GM12892 (cell line): ENCODE data around the gene AMY1A. TPM values are rescaled to one million over a fixed set of nuclear protein-coding genes. Genes with fewer than 3 reads are reported as not detected.
"Not testable (repeated sequence)": the region's sequence is repeated elsewhere in the genome, so short reads cannot be mapped to it uniquely, and the experiment has no call there.

Experiments
- DNase-seq: peaks from one replicate; pipeline ENCODE4 v3.0.0; 2011; ENCODE audit not compliant: insufficient read length
- FAIRE-seq: peaks from 2 replicates; lab custom pipeline; 2011; peaks lifted over from hg19 to GRCh38; lab: Jason Lieb, UNC
- POLR2A ChIP-seq: IDR thresholded peaks from 2 replicates; pipeline ENCODE4 v1.6.1; 2011; ENCODE audit warnings: low read depth, low read length, control low read depth
- POLR2AphosphoS5 ChIP-seq: IDR thresholded peaks from 2 replicates; pipeline ENCODE4 v1.6.1; 2011; ENCODE audit warnings: low read depth, low read length, control low read depth
- TAF1 ChIP-seq: IDR thresholded peaks from 2 replicates; pipeline ENCODE4 v1.6.1; 2011; ENCODE audit warnings: low read depth, mild to moderate bottlenecking, control low read depth, low read length, borderline replicate concordance
- polyA plus RNA-seq: library from polyadenylated mRNA; unstranded; fragments of >200 nt; gene quantifications from one replicate; pipeline ENCODE4 v1.2.1, GENCODE V29; 2012; ENCODE audit warnings: missing spikeins, inconsistent platforms; ENCODE audit not compliant: missing spikeins

AMY1A gene
- not detected for polyA plus RNA-seq

DNA sequence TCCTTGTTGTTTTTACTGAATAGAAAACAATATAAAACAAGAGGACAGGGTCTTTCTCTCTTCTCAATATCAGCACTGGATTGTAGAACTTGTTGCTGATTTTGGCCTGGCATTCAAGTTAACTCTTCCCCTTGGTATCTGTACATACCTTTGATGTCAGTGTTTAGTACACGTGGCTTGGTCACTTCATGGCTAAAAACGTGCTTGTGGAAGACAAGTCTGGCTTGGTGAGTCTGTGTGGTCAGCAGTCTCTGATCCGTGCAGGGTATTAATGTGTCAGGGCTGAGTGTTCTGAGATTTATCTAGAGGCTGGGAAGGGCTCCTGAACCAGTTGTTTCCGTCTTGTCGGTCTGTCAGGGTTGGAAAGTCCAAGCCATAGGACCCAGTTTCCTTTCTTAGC, at the start of gene AMY1A:
AMY1A (plus strand) TSS at position 301 of the 400 bp plus-strand sequence. CDS start 571 bp downstream, outside the sequence.
- not testable (repeated sequence) for DNase-seq, FAIRE-seq

DNA sequence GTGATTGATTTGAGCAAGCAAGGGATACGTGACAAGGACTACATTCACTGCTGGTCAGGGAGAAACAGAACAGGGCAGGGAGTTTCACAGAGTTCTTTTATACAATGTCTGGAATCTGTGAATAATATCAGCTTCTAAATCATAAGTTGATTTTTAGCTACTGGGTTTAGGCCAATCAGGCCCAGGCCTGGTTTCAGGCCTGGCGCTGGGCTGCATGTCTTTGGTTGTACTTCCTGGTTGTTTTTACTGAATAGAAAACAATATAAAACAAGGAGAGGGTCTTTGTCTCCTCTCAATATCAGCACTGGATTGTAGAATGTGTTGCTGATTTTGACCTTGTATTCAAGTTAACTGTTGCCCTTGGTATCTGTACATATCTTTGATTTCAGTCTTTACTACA, 39.2 kb upstream of the AMY1A start:
- no peak for FAIRE-seq
- no peak for DNase-seq
- no peak for TF ChIP-seq POLR2A
- no peak for TF ChIP-seq TAF1
- no peak for TF ChIP-seq POLR2AphosphoS5

DNA sequence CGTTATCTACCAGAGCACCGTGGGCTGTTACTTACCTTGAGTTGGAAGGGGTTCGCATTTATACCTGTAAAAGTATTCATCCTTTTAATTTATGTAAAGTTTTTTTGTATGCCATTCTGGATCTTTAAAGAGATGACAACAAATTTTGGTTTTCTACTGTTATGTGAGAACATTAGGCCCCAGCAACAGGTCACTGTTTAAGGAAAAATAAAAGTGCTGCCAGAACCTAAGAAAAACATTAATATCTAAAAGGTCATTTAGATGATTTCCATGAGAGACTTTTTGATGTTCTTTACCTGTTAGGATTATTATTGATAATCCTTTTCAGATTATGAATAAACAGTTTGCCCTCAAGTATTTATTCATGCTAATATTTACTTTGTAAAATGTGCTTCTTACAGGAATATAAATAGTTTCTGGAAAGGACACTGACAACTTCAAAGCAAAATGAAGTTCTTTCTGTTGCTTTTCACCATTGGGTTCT, 38.5 kb upstream of the AMY1A start, which contains the start of gene AMY2A:
AMY2A (plus strand) TSS at position 434 of the 484 bp plus-strand sequence; CDS start at position 448, 14 bp downstream.
- FAIRE-seq, result not testable (repeated sequence)

DNA sequence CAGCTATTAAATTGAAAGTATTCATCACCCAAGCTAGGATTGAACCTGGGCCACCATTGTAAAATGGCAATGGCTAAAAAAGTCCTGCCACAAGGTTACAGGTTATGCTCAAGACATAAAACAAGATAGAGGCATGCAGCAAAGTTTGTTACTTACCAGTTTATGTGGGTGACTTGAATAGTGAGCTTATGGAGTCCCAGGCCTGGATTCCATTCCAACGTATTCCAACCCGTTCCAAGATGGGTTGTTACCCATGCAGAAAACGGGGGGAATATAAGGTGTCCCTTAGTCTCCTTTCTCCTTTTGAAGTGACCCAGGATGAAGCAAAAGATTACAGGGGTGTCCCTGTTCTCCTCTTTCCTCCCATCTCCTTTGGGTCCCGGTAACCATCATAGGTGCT, 28.1 kb upstream of the AMY1A start:
- not testable (repeated sequence) for DNase-seq, FAIRE-seq

More for the DNA sequence above, 38.5 kb upstream of the AMY1A start, which contains the start of gene AMY2A:
- not testable (repeated sequence) for DNase-seq

DNA sequence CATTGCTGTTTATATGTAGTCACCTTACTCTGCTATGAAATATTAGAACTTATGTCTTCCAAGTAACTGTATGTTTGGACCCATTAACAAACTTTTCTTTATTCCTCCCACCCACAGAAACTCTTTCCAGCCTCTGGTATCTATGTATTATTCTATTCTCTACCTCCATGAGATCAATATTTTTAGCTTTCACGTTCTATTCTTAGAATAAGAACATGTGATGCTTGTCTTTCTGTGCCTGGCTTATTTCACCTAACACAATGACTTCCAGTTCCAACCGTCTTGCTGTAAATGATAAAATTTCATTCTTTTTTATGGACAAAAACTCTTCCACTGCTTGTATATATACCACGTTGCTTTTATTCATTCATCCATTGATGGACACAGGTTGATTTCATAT, 14.4 kb upstream of the AMY1A start:
- FAIRE-seq, DNase-seq: not testable (repeated sequence)

DNA sequence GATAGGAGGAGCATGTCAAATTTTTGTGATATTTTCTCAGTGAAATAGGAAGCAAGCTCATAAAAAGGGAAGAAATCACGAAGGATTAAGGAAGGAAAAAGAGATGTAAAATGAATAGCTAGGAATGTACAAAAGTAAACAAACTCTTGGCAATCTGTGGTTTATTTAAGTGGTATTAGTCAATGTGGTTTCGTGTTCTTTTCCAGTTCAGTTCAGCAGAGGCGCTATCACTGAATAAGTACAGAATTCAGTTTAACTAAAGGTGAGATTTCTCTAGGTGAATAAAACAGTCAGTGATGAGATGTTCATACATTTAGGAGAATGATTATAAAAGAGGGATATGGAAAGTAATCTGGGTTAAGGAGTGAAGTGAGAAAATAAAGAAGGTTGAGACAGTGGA, 11.7 kb upstream of the AMY1A start:
- FAIRE-seq, DNase-seq: not testable (repeated sequence)

DNA sequence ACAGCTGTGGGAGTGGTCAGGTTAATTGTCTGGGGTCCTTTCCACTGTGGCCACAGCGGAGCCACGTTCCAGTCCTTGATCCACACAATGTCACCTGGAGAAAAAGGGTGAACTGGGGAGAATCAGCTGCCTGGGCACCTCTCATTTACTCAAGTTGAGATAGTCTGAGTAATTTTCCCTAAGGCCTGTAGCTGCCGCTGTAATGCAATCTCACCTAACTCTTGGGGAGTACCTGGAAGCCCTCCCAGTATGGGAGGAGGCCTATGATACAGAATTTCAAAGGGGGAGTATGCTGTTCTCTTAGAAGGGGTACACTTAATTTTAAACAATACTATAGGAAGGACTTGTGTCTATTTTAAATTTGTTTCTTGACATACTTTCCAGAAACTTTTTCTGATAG, 5.3 kb upstream of the AMY1A start:
- not testable (repeated sequence) for DNase-seq, FAIRE-seq

DNA sequence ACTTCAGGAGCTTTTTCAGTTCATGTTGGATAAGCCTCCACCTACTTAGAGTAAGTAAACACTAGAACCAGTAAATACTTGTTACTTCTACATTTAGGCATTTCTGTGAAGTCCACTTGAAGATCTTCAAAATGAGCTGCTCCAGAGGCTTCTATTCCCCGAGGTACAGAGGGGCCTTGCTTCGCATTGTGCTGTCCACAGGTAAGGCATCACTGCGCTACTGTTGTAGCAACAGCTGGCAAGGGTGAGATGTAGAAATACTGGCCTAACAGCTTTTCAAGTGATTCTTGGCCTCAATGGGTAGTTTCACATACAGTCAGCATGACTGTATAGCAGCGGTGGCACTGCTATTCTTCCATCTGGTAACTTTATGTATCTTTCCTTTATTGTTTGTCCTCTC, 4.7 kb upstream of the AMY1A start:
- not testable (repeated sequence) for FAIRE-seq

DNA sequence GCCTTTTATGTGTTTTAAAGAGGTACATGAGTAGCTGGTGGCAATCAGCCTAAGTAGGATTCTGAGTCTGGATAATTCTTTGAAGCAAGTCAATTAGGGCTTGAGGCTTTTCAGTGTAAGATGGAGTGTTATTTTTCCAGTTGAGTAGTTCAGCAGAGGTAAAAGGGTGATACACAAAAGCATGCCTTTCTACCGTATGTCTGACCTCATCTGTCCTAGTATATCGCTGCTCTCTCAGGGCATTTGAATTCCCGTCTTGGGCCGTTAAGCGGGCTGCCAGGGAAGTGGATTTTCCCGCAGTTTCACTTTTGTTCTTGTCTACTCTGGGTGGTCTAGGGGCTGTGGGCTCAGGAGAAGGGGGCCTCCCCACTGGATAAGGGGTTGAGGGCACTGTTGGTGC, 1.4 kb upstream of the AMY1A start:
- DNase-seq, FAIRE-seq: not testable (repeated sequence)

More for the DNA sequence above, 4.7 kb upstream of the AMY1A start:
- DNase-seq, result not testable (repeated sequence)

DNA sequence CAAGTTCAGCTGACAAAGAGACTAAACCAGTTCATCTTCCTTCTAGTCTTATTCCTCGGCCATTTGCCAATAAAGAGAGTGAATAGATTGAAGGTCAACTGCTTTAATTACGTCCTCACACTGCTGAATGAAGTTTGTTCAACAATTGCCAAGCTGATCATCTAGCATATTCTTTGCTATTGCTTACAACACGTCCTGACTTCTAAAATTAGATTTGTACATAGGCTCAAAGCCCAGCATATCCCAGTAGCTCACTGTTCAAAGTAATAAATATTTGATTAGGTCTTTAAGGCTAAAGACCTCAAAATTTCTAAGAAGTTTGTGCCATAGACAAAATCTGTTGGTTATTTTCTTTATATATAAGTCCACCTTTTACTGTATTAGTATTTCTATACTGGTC, 20.8 kb downstream of the AMY1A start:
- peak; percentile 99 for FAIRE-seq
- not testable (repeated sequence) for DNase-seq

DNA sequence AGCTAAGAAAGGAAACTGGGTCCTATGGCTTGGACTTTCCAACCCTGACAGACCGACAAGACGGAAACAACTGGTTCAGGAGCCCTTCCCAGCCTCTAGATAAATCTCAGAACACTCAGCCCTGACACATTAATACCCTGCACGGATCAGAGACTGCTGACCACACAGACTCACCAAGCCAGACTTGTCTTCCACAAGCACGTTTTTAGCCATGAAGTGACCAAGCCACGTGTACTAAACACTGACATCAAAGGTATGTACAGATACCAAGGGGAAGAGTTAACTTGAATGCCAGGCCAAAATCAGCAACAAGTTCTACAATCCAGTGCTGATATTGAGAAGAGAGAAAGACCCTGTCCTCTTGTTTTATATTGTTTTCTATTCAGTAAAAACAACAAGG, 40.5 kb downstream of the AMY1A start, which contains the start of gene AMY1B:
AMY1B (minus strand) TSS at position 101 of the 400 bp plus-strand sequence. CDS start 571 bp downstream, outside the sequence.
- not testable (repeated sequence) for FAIRE-seq, DNase-seq

DNA sequence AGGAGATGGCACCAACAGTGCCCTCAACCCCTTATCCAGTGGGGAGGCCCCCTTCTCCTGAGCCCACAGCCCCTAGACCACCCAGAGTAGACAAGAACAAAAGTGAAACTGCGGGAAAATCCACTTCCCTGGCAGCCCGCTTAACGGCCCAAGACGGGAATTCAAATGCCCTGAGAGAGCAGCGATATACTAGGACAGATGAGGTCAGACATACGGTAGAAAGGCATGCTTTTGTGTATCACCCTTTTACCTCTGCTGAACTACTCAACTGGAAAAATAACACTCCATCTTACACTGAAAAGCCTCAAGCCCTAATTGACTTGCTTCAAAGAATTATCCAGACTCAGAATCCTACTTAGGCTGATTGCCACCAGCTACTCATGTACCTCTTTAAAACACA, 41.9 kb downstream of the AMY1A start:
- not testable (repeated sequence) for FAIRE-seq, DNase-seq

DNA sequence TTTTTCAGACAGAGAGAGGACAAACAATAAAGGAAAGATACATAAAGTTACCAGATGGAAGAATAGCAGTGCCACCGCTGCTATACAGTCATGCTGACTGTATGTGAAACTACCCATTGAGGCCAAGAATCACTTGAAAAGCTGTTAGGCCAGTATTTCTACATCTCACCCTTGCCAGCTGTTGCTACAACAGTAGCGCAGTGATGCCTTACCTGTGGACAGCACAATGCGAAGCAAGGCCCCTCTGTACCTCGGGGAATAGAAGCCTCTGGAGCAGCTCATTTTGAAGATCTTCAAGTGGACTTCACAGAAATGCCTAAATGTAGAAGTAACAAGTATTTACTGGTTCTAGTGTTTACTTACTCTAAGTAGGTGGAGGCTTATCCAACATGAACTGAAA, 45.1 kb downstream of the AMY1A start:
- not testable (repeated sequence) for FAIRE-seq, DNase-seq

DNA sequence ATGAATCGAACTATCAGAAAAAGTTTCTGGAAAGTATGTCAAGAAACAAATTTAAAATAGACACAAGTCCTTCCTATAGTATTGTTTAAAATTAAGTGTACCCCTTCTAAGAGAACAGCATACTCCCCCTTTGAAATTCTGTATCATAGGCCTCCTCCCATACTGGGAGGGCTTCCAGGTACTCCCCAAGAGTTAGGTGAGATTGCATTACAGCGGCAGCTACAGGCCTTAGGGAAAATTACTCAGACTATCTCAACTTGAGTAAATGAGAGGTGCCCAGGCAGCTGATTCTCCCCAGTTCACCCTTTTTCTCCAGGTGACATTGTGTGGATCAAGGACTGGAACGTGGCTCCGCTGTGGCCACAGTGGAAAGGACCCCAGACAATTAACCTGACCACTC, 45.7 kb downstream of the AMY1A start:
- not testable (repeated sequence) for DNase-seq, FAIRE-seq

DNA sequence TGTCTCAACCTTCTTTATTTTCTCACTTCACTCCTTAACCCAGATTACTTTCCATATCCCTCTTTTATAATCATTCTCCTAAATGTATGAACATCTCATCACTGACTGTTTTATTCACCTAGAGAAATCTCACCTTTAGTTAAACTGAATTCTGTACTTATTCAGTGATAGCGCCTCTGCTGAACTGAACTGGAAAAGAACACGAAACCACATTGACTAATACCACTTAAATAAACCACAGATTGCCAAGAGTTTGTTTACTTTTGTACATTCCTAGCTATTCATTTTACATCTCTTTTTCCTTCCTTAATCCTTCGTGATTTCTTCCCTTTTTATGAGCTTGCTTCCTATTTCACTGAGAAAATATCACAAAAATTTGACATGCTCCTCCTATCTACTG, 52.1 kb downstream of the AMY1A start:
- DNase-seq, FAIRE-seq: not testable (repeated sequence)

DNA sequence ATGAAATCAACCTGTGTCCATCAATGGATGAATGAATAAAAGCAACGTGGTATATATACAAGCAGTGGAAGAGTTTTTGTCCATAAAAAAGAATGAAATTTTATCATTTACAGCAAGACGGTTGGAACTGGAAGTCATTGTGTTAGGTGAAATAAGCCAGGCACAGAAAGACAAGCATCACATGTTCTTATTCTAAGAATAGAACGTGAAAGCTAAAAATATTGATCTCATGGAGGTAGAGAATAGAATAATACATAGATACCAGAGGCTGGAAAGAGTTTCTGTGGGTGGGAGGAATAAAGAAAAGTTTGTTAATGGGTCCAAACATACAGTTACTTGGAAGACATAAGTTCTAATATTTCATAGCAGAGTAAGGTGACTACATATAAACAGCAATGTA, 54.8 kb downstream of the AMY1A start:
- not testable (repeated sequence) for DNase-seq, FAIRE-seq
